PC-9 (cell line): ENCODE results near the gene CHPT1. TPM values are rescaled to one million over a fixed set of nuclear protein-coding genes. Genes with fewer than 3 reads are reported as not detected.

Experiments
- Bru-seq: library from RNA; stranded (reverse); fragments of 400-500 nt; gene quantifications from one replicate; lab custom pipeline; 2021; lab: Mats Ljungman, UMichigan
- BruChase-seq, 2 experiments: library from RNA; stranded (reverse); fragments of 400-500 nt; gene quantifications; one replicate each; lab custom pipeline; 2021; lab: Mats Ljungman, UMichigan
- BruUV-seq: library from RNA; stranded (reverse); fragments of 400-500 nt; replicated peaks from 2 replicates; lab custom pipeline; 2021; lab: Mats Ljungman, UMichigan
- CTCF ChIA-PET: fragments of 300-600 bp; sonication (Branson Sonifier 250); formaldehyde crosslinking; loops from one replicate; lab custom pipeline; 2022; ENCODE audit warnings: antibody characterized with exemption; lab: Charles Lee
- POLR2A ChIA-PET: fragments of 300-600 bp; sonication (Branson Sonifier 250); formaldehyde crosslinking; loops from one replicate; lab custom pipeline; 2022; ENCODE audit warnings: antibody characterized with exemption; ENCODE audit not compliant: unreplicated experiment; lab: Charles Lee
- DNase-seq, 2 experiments: peaks; one replicate each; pipeline versions ENCODE4 v3.0.0 to v3.0.0-alpha.2; 2015 to 2022; ENCODE audit warnings: mixed read lengths in 1 of 2
- H2AFZ ChIP-seq: fragments of 200-600 bp; sonication (generic); 2 replicates; pipeline ENCODE4 v1.8.1; 2017; ENCODE audit warnings: antibody characterized with exemption
- H3F3A ChIP-seq: fragments of 200-600 bp; sonication (generic); 2 replicates; pipeline ENCODE4 v1.8.1; 2017; ENCODE audit warnings: antibody characterized with exemption, mild to moderate bottlenecking, low read depth; ENCODE audit not compliant: insufficient read depth
- H3K27ac ChIP-seq: fragments of 200-600 bp; sonication (generic); 2 replicates; pipeline ENCODE4 v1.6.1; 2016; ENCODE audit warnings: mixed run types
- H3K27me3 ChIP-seq: fragments of 200-600 bp; sonication (generic); 2 replicates; pipeline ENCODE4 v1.6.1; 2016; ENCODE audit warnings: low read depth, mixed run types; ENCODE audit not compliant: insufficient read depth
- H3K36me3 ChIP-seq: fragments of 200-600 bp; sonication (generic); 2 replicates; pipeline ENCODE4 v1.6.1; 2016; ENCODE audit warnings: low read depth, mixed run types
- H3K4me1 ChIP-seq: fragments of 200-600 bp; sonication (generic); replicated peaks from 2 replicates; pipeline ENCODE4 v1.6.1; 2016; ENCODE audit warnings: mixed run types; ENCODE audit not compliant: insufficient read depth
- H3K4me2 ChIP-seq: fragments of 200-600 bp; sonication (generic); 2 replicates; pipeline ENCODE4 v1.6.1; 2017; ENCODE audit warnings: mixed run types
- H3K4me3 ChIP-seq: fragments of 200-600 bp; sonication (generic); 2 replicates; pipeline ENCODE4 v1.6.1; 2016; ENCODE audit warnings: mixed run types
- H3K79me2 ChIP-seq: fragments of 200-600 bp; sonication (generic); 2 replicates; pipeline ENCODE4 v1.6.1; 2017; ENCODE audit warnings: low read depth, mixed run types
- H3K9me2 ChIP-seq: fragments of 200-600 bp; sonication (generic); 2 replicates; pipeline ENCODE4 v1.8.1; 2017; ENCODE audit warnings: mild to moderate bottlenecking; ENCODE audit not compliant: insufficient read depth
- H3K9me3 ChIP-seq: fragments of 200-600 bp; sonication (generic); 2 replicates; pipeline ENCODE4 v1.8.1; 2016; ENCODE audit warnings: low read depth; ENCODE audit not compliant: insufficient read depth
- H4K20me1 ChIP-seq: fragments of 200-600 bp; sonication (generic); 2 replicates; pipeline ENCODE4 v1.8.1; 2017; ENCODE audit not compliant: insufficient read depth
- EZH2 ChIP-seq: fragments of 200-600 bp; sonication (generic); IDR thresholded peaks from 2 replicates; pipeline ENCODE4 v1.8.0; 2017; ENCODE audit warnings: antibody characterized with exemption, low read depth
- intact Hi-C: fragments of 100-400 bp; cut with micrococcal nuclease; formaldehyde crosslinking; loops from one replicate; pipeline ENCODE4 v1.10.0; 2022; ENCODE audit not compliant: unreplicated experiment
- long read RNA-seq: library from polyadenylated mRNA; stranded (forward); transcript quantifications from one replicate; pipeline ENCODE4 v2.0.0, GENCODE V29; 2022
- total RNA-seq: library from RNA; stranded (reverse); gene quantifications from 2 replicates; pipeline ENCODE4 v1.2.3, GENCODE V29; 2021
- TF ChIP-seq, protein P1 (sequence below): fragments of 200-600 bp; sonication (generic); conservative IDR thresholded peaks from 2 replicates; pipeline ENCODE4 v1.6.1; 2017; ENCODE audit warnings: mixed run types, antibody characterized with exemption, mild to moderate bottlenecking, moderate library complexity

CHPT1 gene
- 4.8 and 6.1 TPM in 2 replicates for total RNA-seq
- percentile 44 among the genes with signal in this experiment for Bru-seq, nascent RNA
- BruChase-seq, experiment 1, labeled RNA remaining after a 2-hour chase, result percentile 39 among the genes with signal in this experiment
- BruChase-seq, experiment 2, labeled RNA remaining after a 6-hour chase, result percentile 40 among the genes with signal in this experiment
- long read RNA-seq, transcript CHPT1-201 (9 exons, 1,585 nt), result major isoform, 12 of 15 reads
- long read RNA-seq, partial matches to known transcripts, result 0 of 15 reads
- long read RNA-seq, other reads (novel, unspliced or antisense), result 1 of 15 reads

DNA sequence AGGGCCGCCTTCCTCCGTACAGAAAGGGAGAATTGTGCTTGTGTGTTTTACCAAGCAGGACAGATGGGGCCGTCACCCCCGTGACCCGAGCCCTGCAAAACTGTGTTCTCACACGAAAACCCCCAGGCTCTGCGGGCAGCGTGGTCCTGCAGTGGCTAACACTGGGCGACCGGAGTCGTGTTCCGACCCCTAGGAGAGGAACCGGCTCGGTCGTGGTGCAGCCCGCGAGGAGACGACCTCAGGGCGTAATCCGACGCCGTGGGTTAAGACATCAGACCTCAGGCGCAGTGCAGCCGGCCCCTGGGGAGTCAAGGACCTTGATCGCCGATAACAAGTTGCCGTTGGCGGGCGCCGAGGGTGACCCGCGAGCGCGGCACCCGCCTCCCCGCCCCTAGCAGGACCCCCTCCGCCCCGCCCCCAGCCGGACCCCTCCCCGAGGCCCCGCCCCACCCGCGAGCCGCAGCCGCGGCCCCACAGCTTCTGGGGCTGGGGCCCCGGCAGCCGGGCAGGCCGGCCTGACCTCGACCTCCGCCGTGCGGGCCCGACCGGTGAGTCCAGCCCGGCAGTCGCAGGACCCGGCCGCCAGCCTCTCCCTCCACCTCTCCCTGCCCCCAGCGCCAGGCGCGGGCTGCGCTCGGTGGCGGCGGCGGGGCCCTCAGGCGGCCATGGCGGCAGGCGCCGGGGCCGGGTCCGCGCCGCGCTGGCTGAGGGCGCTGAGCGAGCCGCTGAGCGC, at the start of gene CHPT1:
Gene CHPT1, plus strand, starts transcription at position 444 of the 733 bp plus-strand sequence. Its CDS starts 222 bp downstream, at position 666.
- Histone ChIP-seq H4K20me1 (no peaks in the 10 kb centered on the region), H3K4me1 (peaks cover 27% of the 10 kb centered on the region), H3K79me2 (peaks cover 11% of the 10 kb centered on the region; the same call in 1 of the 2 replicates), H3K36me3 (no peaks in the 10 kb centered on the region), H3K27me3 (no peaks in the 10 kb centered on the region), H3K4me3 (peak within 1 kb of the TSS; percentile 78), H2AFZ (peak within 1 kb of the TSS; percentile 85), H3K4me2 (peak within 1 kb of the TSS; percentile 84), H3K9me2 (no peaks in the 10 kb centered on the region), H3K27ac (no peak within 1 kb of the TSS), H3K9me3 (no peaks in the 10 kb centered on the region), H3F3A (peaks cover 8% of the 10 kb centered on the region; the same call in 1 of the 2 replicates)
- ChIA-PET POLR2A (no interaction called here), CTCF (interaction anchor here (0.5 kb wide), 1 partner anchor 62 kb away, joined by 3 read pairs; no protein-coding TSS in a partner anchor)
- no TSS peak for BruUV-seq
- peak; percentile 49 to 57 for DNase-seq
- no peak for TF ChIP-seq EZH2
- TF ChIP-seq, protein P1, sequence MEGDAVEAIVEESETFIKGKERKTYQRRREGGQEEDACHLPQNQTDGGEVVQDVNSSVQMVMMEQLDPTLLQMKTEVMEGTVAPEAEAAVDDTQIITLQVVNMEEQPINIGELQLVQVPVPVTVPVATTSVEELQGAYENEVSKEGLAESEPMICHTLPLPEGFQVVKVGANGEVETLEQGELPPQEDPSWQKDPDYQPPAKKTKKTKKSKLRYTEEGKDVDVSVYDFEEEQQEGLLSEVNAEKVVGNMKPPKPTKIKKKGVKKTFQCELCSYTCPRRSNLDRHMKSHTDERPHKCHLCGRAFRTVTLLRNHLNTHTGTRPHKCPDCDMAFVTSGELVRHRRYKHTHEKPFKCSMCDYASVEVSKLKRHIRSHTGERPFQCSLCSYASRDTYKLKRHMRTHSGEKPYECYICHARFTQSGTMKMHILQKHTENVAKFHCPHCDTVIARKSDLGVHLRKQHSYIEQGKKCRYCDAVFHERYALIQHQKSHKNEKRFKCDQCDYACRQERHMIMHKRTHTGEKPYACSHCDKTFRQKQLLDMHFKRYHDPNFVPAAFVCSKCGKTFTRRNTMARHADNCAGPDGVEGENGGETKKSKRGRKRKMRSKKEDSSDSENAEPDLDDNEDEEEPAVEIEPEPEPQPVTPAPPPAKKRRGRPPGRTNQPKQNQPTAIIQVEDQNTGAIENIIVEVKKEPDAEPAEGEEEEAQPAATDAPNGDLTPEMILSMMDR, result no peak
- intact Hi-C loops, result no loop called here

DNA sequence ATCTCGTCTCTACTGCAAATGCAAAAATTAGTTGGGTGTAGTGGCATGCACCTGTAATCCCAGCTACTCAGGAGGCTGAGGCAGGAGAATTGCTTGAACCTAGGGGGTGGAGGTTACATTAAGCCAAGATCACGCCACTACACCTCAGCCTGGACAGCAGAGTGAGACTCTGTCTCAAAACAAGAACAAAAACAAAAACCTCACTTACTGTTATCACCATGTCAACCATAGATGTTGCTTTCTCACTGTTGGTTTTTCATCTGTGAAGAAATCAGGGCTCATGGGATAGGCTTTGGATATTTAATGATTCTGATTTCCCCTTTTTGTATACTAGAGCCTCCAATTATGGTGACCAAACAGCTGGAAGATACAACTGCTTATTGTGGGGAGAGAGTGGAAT, 49.7 kb upstream of the CHPT1 start:
- no peaks in the 10 kb centered on the region for H4K20me1 ChIP-seq
- ChIA-PET CTCF (no interaction called here), POLR2A (no interaction called here)
- no peaks in the 10 kb centered on the region for H3K9me3 ChIP-seq
- no peak overlapping the region for H3K4me3 ChIP-seq
- H3K4me2 ChIP-seq, result no peak overlapping the region
- no peaks in the 10 kb centered on the region for H3K9me2 ChIP-seq
- H3F3A ChIP-seq, result no peaks in the 10 kb centered on the region
- no peaks in the 10 kb centered on the region for H3K27me3 ChIP-seq
- H3K4me1 ChIP-seq, result no peaks in the 10 kb centered on the region
- intact Hi-C loops, result no loop called here
- no peak overlapping the region for H3K27ac ChIP-seq
- no peak overlapping the region for H2AFZ ChIP-seq
- no peaks in the 10 kb centered on the region for H3K79me2 ChIP-seq
- H3K36me3 ChIP-seq, result no peaks in the 10 kb centered on the region
- no TSS peak for BruUV-seq
- TF ChIP-seq, protein P1, result no peak
- no peak for TF ChIP-seq EZH2
- DNase-seq, result no peak

DNA sequence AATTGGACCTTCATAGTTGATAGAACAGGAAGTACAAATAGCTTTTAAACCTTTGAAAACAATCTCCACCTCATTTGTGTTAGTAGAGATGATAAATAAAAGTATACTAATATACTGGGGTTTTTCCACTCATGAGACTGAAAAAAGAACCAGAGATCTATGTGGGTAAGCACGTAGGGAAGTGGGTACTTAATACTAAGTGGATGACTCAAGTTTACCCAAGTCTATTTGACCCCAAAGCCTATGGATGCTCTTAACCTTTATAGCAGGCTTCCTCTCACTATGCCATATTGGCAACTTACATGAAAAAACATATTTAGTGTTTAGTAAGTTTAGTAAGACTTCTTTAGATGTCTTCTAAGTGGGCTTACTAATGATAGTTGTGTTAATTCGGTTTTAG, 49.2 kb upstream of the CHPT1 start:
- H3K79me2 ChIP-seq, result no peaks in the 10 kb centered on the region
- H3K4me3 ChIP-seq, result no peak overlapping the region
- no peaks in the 10 kb centered on the region for H4K20me1 ChIP-seq
- no peaks in the 10 kb centered on the region for H3K4me1 ChIP-seq
- POLR2A ChIA-PET, result no interaction called here
- H3K36me3 ChIP-seq, result no peaks in the 10 kb centered on the region
- H3K9me2 ChIP-seq, result no peaks in the 10 kb centered on the region
- no peaks in the 10 kb centered on the region for H3K9me3 ChIP-seq
- TF ChIP-seq EZH2, result no peak
- no peak for DNase-seq
- no peaks in the 10 kb centered on the region for H3K27me3 ChIP-seq
- intact Hi-C loops, result no loop called here
- no peak overlapping the region for H3K4me2 ChIP-seq
- no TSS peak for BruUV-seq
- H3K27ac ChIP-seq, result no peak overlapping the region
- CTCF ChIA-PET, result no interaction called here
- H2AFZ ChIP-seq, result no peak overlapping the region
- H3F3A ChIP-seq, result no peaks in the 10 kb centered on the region
